Stimulated activated CD4-positive, alpha-beta T cell treated with anti-CD3 and anti-CD28 coated beads, Interleukin-12 subunit alpha, Interleukin-12 subunit beta, amount 100 ng/mL, for 48 hours (primary cell): ENCODE results near the gene CA6.
"Not testable (repeated sequence)": the region's sequence is repeated elsewhere in the genome, so short reads cannot be mapped to it uniquely, and the experiment has no call there.

ENCODE experiments used
- DNase-seq, 3 donors: peaks; one replicate each; pipeline ENCODE4 v3.0.0-alpha.2; 2020; ENCODE audit warnings: low read depth in 2 of 3, low spot score in 1 of 3

CA6 gene

GRCh38 chr1:9004031-9004699 is 58.5 kb downstream of the CA6 start:
- DNase-seq = no peak

GRCh38 chr1:9004700-9005394 is 59.2 kb downstream of the CA6 start:
- DNase-seq = peak; percentile 65 to 89 (median 74)

- DNase-seq = no peak
Observed at GRCh38 chr1:9005395-9005708, 59.7 kb downstream of the CA6 start.

GRCh38 chr1:9006956-9007615 is 61.4 kb downstream of the CA6 start:
- no peak for DNase-seq

- no peak for DNase-seq
Observed at GRCh38 chr1:9008236-9008635, 62.6 kb downstream of the CA6 start.

GRCh38 chr1:9009438-9010370 is 64.0 kb downstream of the CA6 start:
- peak; percentile 13 to 39 (median 20) for DNase-seq

GRCh38 chr1:9010781-9011323 is 65.2 kb downstream of the CA6 start:
- no peak for DNase-seq

GRCh38 chr1:9013819-9014218 is 68.2 kb downstream of the CA6 start:
- no peak for DNase-seq

GRCh38 chr1:9014475-9015375 is 69.1 kb downstream of the CA6 start:
- no peak for DNase-seq

GRCh38 chr1:9016455-9016854 is 70.8 kb downstream of the CA6 start:
- DNase-seq = no peak

GRCh38 chr1:9018333-9018732 is 72.7 kb downstream of the CA6 start:
- no peak for DNase-seq

GRCh38 chr1:9019896-9020295 is 74.2 kb downstream of the CA6 start:
- no peak for DNase-seq

- DNase-seq = no peak
Observed at GRCh38 chr1:9020305-9020704, 74.6 kb downstream of the CA6 start.

- not testable (repeated sequence) for DNase-seq
Observed at GRCh38 chr1:9022026-9022738, 76.5 kb downstream of the CA6 start.

GRCh38 chr1:9022773-9023172 is 77.1 kb downstream of the CA6 start:
- no peak for DNase-seq
